H1 (cell line): ENCODE measurements around the gene WIPF1. TPM values are rescaled to one million over a fixed set of nuclear protein-coding genes. Genes with fewer than 3 reads are reported as not detected.

Source experiments
- CTCF ChIA-PET: fragments of 300-600 bp; sonication (Branson Sonifier 250); formaldehyde crosslinking; loops from one replicate; lab custom pipeline; 2021; ENCODE audit not compliant: partially characterized antibody; lab: Charles Lee
- POLR2A ChIA-PET: fragments of 300-600 bp; sonication (Branson Sonifier 250); formaldehyde crosslinking; loops from one replicate; lab custom pipeline; 2021; ENCODE audit warnings: inconsistent platforms; ENCODE audit not compliant: partially characterized antibody; lab: Charles Lee
- DNase-seq, 2 experiments: peaks; one replicate each; pipeline versions ENCODE4 v3.0.0 to v3.0.0-alpha.2; 2010 to 2022; ENCODE audit warnings: low spot score in 2 of 2, low read depth in 1 of 2, mixed read lengths in 1 of 2
- FAIRE-seq: peaks from 2 replicates; lab custom pipeline; 2011; peaks lifted over from hg19 to GRCh38; lab: Jason Lieb, UNC
- H2AFZ ChIP-seq: 2 replicates; pipeline ENCODE4 v1.8.1; 2012; ENCODE audit warnings: low read length, inconsistent platforms
- H2AK5ac ChIP-seq: 2 replicates; pipeline ENCODE4 v1.6.1; 2013; ENCODE audit warnings: low read depth, low read length
- H2BK120ac ChIP-seq: replicated peaks from 2 replicates; pipeline ENCODE3; 2013; ENCODE audit warnings: low read depth, low read length, inconsistent platforms
- H2BK12ac ChIP-seq: 2 replicates; pipeline ENCODE4 v1.6.1; 2013; ENCODE audit warnings: low read depth, low read length
- H2BK15ac ChIP-seq: 2 replicates; pipeline ENCODE4 v1.6.1; 2013; ENCODE audit warnings: low read length
- H2BK20ac ChIP-seq: 2 replicates; pipeline ENCODE4 v1.6.1; 2013; ENCODE audit warnings: low read length
- H2BK5ac ChIP-seq: 2 replicates; pipeline ENCODE4 v1.6.1; 2013; ENCODE audit warnings: low read depth, low read length
- H3K14ac ChIP-seq: 2 replicates; pipeline ENCODE4 v1.6.1; 2013; ENCODE audit warnings: inconsistent platforms; ENCODE audit not compliant: insufficient read length
- H3K18ac ChIP-seq: 2 replicates; pipeline ENCODE4 v1.6.1; 2013; ENCODE audit warnings: low read length; ENCODE audit errors: extremely low read depth
- H3K23ac ChIP-seq: 2 replicates; pipeline ENCODE4 v1.6.1; 2013; ENCODE audit warnings: inconsistent platforms; ENCODE audit not compliant: insufficient read length
- H3K23me2 ChIP-seq: 2 replicates; pipeline ENCODE4 v1.6.1; 2013; ENCODE audit warnings: low read depth, low read length
- H3K27ac ChIP-seq: 2 replicates; pipeline ENCODE4 v1.6.1; 2011; ENCODE audit warnings: low read depth, low read length, inconsistent platforms
- H3K27me3 ChIP-seq, 4 experiments: replicated peaks in 1 of 4; 1 replicate in 1 of 4; 2 replicates in 3 of 4; pipeline versions ENCODE4 v1.6.1 to v1.8.1; 2011 to 2013; ENCODE audit warnings: low read length in 3 of 4, mild to moderate bottlenecking in 3 of 4, inconsistent platforms in 2 of 4, mixed read lengths in 2 of 4, moderate library complexity in 1 of 4; ENCODE audit not compliant: control insufficient read depth in 3 of 4, insufficient read depth in 3 of 4; ENCODE audit errors: extremely low read depth in 1 of 4
- H3K36me3 ChIP-seq, 4 experiments: 2 replicates each; pipeline versions ENCODE4 v1.6.1 to v1.8.1; 2011 to 2013; ENCODE audit warnings: mild to moderate bottlenecking in 4 of 4, low read length in 3 of 4, moderate library complexity in 2 of 4, control low read depth in 1 of 4, inconsistent platforms in 1 of 4; ENCODE audit not compliant: insufficient read depth in 4 of 4, control insufficient read depth in 2 of 4
- H3K4ac ChIP-seq: replicated peaks from 2 replicates; pipeline ENCODE3; 2013; ENCODE audit warnings: low read length, low read depth, mixed read lengths, inconsistent platforms; ENCODE audit not compliant: insufficient read length
- H3K4me1 ChIP-seq, 4 experiments: replicated peaks in 1 of 4; 1 replicate in 1 of 4; 2 replicates in 3 of 4; pipeline versions ENCODE4 v1.6.1 to v1.8.1; 2011 to 2013; ENCODE audit warnings: low read length in 3 of 4, inconsistent platforms in 2 of 4, mixed read lengths in 1 of 4; ENCODE audit not compliant: insufficient read depth in 4 of 4, control insufficient read depth in 3 of 4
- H3K4me2 ChIP-seq, 2 experiments: 2 replicates each; pipeline versions ENCODE4 v1.6.1 to v1.8.1; 2011 to 2013; ENCODE audit warnings: low read depth in 2 of 2, low read length in 2 of 2, control low read depth in 1 of 2, inconsistent platforms in 1 of 2, mild to moderate bottlenecking in 1 of 2; ENCODE audit not compliant: insufficient read depth in 1 of 2
- H3K4me3 ChIP-seq, 4 experiments: fragments of 200-600, 300-600 bp in 1 of 4; sonication (generic), shearing (Covaris generic), sonication (Bioruptor Twin) in 1 of 4; 2 replicates each; pipeline versions ENCODE4 v1.5.1 to v1.8.1; 2011 to 2016; ENCODE audit warnings: low read length in 4 of 4, low read depth in 3 of 4, control low read depth in 2 of 4, inconsistent platforms in 2 of 4, mild to moderate bottlenecking in 2 of 4, mixed read lengths in 1 of 4, moderate library complexity in 1 of 4; ENCODE audit not compliant: insufficient read depth in 2 of 4; ENCODE audit errors: extremely low read depth in 1 of 4
- H3K56ac ChIP-seq: replicated peaks from 2 replicates; pipeline ENCODE3; 2013; ENCODE audit warnings: low read depth, mild to moderate bottlenecking, mixed read lengths, low read length, inconsistent platforms; ENCODE audit not compliant: insufficient read length
- H3K79me1 ChIP-seq: 2 replicates; pipeline ENCODE4 v1.6.1; 2013; ENCODE audit warnings: low read depth, low read length, control low read depth
- H3K79me2 ChIP-seq, 2 experiments: 2 replicates each; pipeline versions ENCODE4 v1.6.1 to v1.8.1; 2012 to 2013; ENCODE audit warnings: low read length in 2 of 2, mild to moderate bottlenecking in 2 of 2, inconsistent platforms in 1 of 2; ENCODE audit not compliant: insufficient read depth in 2 of 2, control insufficient read depth in 1 of 2
- H3K9ac ChIP-seq, 4 experiments: replicated peaks in 1 of 4; 1 replicate in 1 of 4; 2 replicates in 3 of 4; pipeline versions ENCODE4 v1.6.1 to v1.8.1; 2011 to 2013; ENCODE audit warnings: low read depth in 3 of 4, low read length in 3 of 4, control low read depth in 2 of 4, mild to moderate bottlenecking in 2 of 4, moderate library complexity in 2 of 4, inconsistent platforms in 1 of 4; ENCODE audit errors: extremely low read depth in 1 of 4
- H3K9me3 ChIP-seq, 2 experiments: 2 replicates each; pipeline versions ENCODE4 v1.6.1 to v1.8.1; 2012 to 2013; ENCODE audit warnings: mild to moderate bottlenecking in 2 of 2, moderate library complexity in 2 of 2, control low read depth in 1 of 2, inconsistent platforms in 1 of 2, low read depth in 1 of 2, low read length in 1 of 2, mixed read lengths in 1 of 2; ENCODE audit not compliant: insufficient read depth in 2 of 2
- H4K20me1 ChIP-seq, 2 experiments: replicated peaks in 1 of 2; 2 replicates each; pipeline versions ENCODE3 to v1.8.1; 2011 to 2013; ENCODE audit warnings: inconsistent platforms in 2 of 2, low read length in 2 of 2, mild to moderate bottlenecking in 1 of 2; ENCODE audit not compliant: insufficient read depth in 2 of 2, control insufficient read depth in 1 of 2
- H4K5ac ChIP-seq: 2 replicates; pipeline ENCODE4 v1.6.1; 2013; ENCODE audit warnings: low read length, low read depth, mixed read lengths, inconsistent platforms; ENCODE audit not compliant: insufficient read length
- H4K8ac ChIP-seq: 2 replicates; pipeline ENCODE4 v1.8.0; 2013; ENCODE audit warnings: mild to moderate bottlenecking, moderate library complexity, low read length, inconsistent platforms; ENCODE audit not compliant: insufficient read depth; ENCODE audit errors: extremely low read depth
- H4K91ac ChIP-seq: replicated peaks from 2 replicates; pipeline ENCODE3; 2013; ENCODE audit warnings: low read length, mixed read lengths, inconsistent platforms; ENCODE audit not compliant: insufficient read length
- BRCA1 ChIP-seq: IDR thresholded peaks from 2 replicates; pipeline ENCODE4 v1.6.1; 2012; ENCODE audit warnings: low read depth, low read length, improper control_type of control experiment
- EP300 ChIP-seq, 2 experiments: IDR thresholded peaks; 1 replicate in 1 of 2; 2 replicates in 1 of 2; pipeline ENCODE4 v1.6.1; 2011 to 2012; ENCODE audit warnings: low read depth in 2 of 2, low read length in 2 of 2, mild to moderate bottlenecking in 2 of 2, borderline replicate concordance in 1 of 2, inconsistent platforms in 1 of 2, moderate library complexity in 1 of 2
- MAX ChIP-seq: IDR thresholded peaks from 2 replicates; pipeline ENCODE4 v1.6.1; 2012; ENCODE audit warnings: inconsistent platforms
- RFX5 ChIP-seq: IDR thresholded peaks from 2 replicates; pipeline ENCODE4 v1.6.1; 2011; ENCODE audit warnings: low read depth, low read length, improper control_type of control experiment, borderline replicate concordance
- WGBS, 2 experiments: shearing (Covaris generic) in 1 of 2; methylation state at CpG; one replicate each; pipeline versions ENCODE4 v1.1.6 to v1.1.7; 2013 to 2015; ENCODE audit warnings: low lambda C conversion rate in 2 of 2, mixed read lengths in 2 of 2, inconsistent platforms in 1 of 2, low coverage in 1 of 2, missing lambda C conversion rate in 1 of 2; ENCODE audit not compliant: insufficient replicate concordance in 2 of 2, insufficient coverage in 1 of 2, insufficient read length in 1 of 2; ENCODE audit errors: extremely low coverage in 1 of 2, missing lambda C conversion rate in 1 of 2; 5-methylcytosine and 5-hydroxymethylcytosine counted together
- polyA plus RNA-seq, 7 experiments: library from polyadenylated mRNA; depleted of rRNA in 3 of 7; stranded (reverse) in 5 of 7; unstranded in 2 of 7; fragments of >200 nt in 5 of 7; fragments of 200-250 nt in 2 of 7; gene quantifications; 1 replicate in 5 of 7; 2 replicates in 1 of 7; 4 replicates in 1 of 7; pipeline versions ENCODE4 v1.2.1 to v1.2.3, GENCODE V29; 2011 to 2013; ENCODE audit warnings: missing spikeins in 2 of 7, mixed read lengths in 2 of 7
- total RNA-seq: library from RNA; stranded (reverse); fragmentation: NEBNext Ultra II Directional; extraction: Animal tissue kit (Norgen Biotek cat#: 25700); gene quantifications from 2 replicates; pipeline ENCODE4 v1.2.1, GENCODE V29; 2021

Gene WIPF1
- total and polyA plus RNA-seq, 2 of the 8 experiments (the other 6 are each of a cell fraction or from before 2014, with no cell fraction given) = 4.7 to 5.2 TPM

GRCh38 chr2:174571669-174572323, 25.8 kb downstream of the WIPF1 start:
- Histone ChIP-seq H3K36me3 (no peaks in the 10 kb centered on the region; a peak in 1 of 8 replicates), H3K4me1 (no peaks in the 10 kb centered on the region), H2BK5ac (no peak overlapping the region), H2BK12ac (no peak overlapping the region), H3K56ac (no peak overlapping the region), H3K4ac (no peak overlapping the region), H3K27me3 (no peaks in the 10 kb centered on the region), H3K18ac (no peak overlapping the region), H3K4me2 (no peak overlapping the region), H3K14ac (no peak overlapping the region), H3K23ac (no peak overlapping the region), H3K79me1 (no peaks in the 10 kb centered on the region), H3K9me3 (no peaks in the 10 kb centered on the region), H3K9ac (no peak overlapping the region), H4K8ac (no peak overlapping the region), H2BK15ac (no peak overlapping the region)
- POLR2A ChIA-PET = no interaction called here
- TF ChIP-seq EP300 (IDR thresholded peaks at IDR 0.05; ENCODE audit: borderline replicate concordance in 1 of 2, low read depth in 2 of 2, low read length in 2 of 2) (no peak), BRCA1 (no peak), MAX (no peak), RFX5 (no peak)
- TF ChIP-seq, all 59 proteins: peak for 0
- Histone ChIP-seq H3K4me3 (no peak overlapping the region), H3K79me2 (no peaks in the 10 kb centered on the region), H2BK20ac (no peak overlapping the region), H4K20me1 (no peaks in the 10 kb centered on the region), H4K5ac (no peak overlapping the region), H4K91ac (no peak overlapping the region), H3K23me2 (no peaks in the 10 kb centered on the region), H2BK120ac (no peak overlapping the region), H3K27ac (no peak overlapping the region), H2AFZ (no peak overlapping the region), H2AK5ac (no peak overlapping the region)
- 87% methylated on average over 31 of the region's 33 CpGs; no CpG with 5 or more reads in 1 of the 2 experiments for WGBS, 2 experiments
- CTCF ChIA-PET = interaction anchor here (1.0 to 2.2 kb wide), 2 partner anchors 24 to 123 kb away, joined by 3 to 8 read pairs; no protein-coding TSS in a partner anchor
- DNase-seq = no peak
- FAIRE-seq = no peak
